Neural progenitor cell (in vitro differentiated cells): ENCODE data around the gene SHFL. TPM values are rescaled to one million over a fixed set of nuclear protein-coding genes. Genes with fewer than 3 reads are reported as not detected.
A peak's percentile ranks its signal among the peaks of the same experiment; 100 is the strongest.

Source experiments
- DNase-seq: peaks from one replicate; pipeline ENCODE4 v3.0.0-alpha.2; 2016; ENCODE audit warnings: low spot score
- H2AFZ ChIP-seq: fragments of 200-600 bp; sonication (generic); replicated peaks from 2 replicates; pipeline ENCODE4 v1.6.1; 2016; ENCODE audit warnings: antibody characterized with exemption
- H3F3A ChIP-seq: fragments of 200-600 bp; sonication (generic); 2 replicates; pipeline ENCODE4 v1.6.1; 2016; ENCODE audit warnings: antibody characterized with exemption, low read depth
- H3K27ac ChIP-seq: fragments of 200-600 bp; sonication (generic); 2 replicates; pipeline ENCODE4 v1.5.1; 2016; ENCODE audit warnings: mild to moderate bottlenecking
- H3K27me3 ChIP-seq: fragments of 200-600 bp; sonication (generic); 2 replicates; pipeline ENCODE4 v1.6.1; 2016; ENCODE audit warnings: mild to moderate bottlenecking, moderate library complexity
- H3K36me3 ChIP-seq: fragments of 200-600 bp; sonication (generic); 2 replicates; pipeline ENCODE4 v1.5.1; 2016
- H3K4me1 ChIP-seq: fragments of 200-600 bp; sonication (generic); 2 replicates; pipeline ENCODE4 v1.6.1; 2016; ENCODE audit warnings: mixed run types
- H3K4me2 ChIP-seq: fragments of 200-600 bp; sonication (generic); 2 replicates; pipeline ENCODE4 v1.6.1; 2016
- H3K4me3 ChIP-seq: fragments of 200-600 bp; sonication (generic); 2 replicates; pipeline ENCODE4 v1.5.1; 2016
- H3K79me2 ChIP-seq: fragments of 200-600 bp; sonication (generic); 2 replicates; pipeline ENCODE4 v1.6.1; 2016; ENCODE audit warnings: low read depth
- H3K9ac ChIP-seq: fragments of 200-600 bp; sonication (generic); 2 replicates; pipeline ENCODE4 v1.6.1; 2016
- H3K9me3 ChIP-seq: fragments of 200-600 bp; sonication (generic); 2 replicates; pipeline ENCODE4 v1.5.1; 2016; ENCODE audit warnings: low read depth
- H4K20me1 ChIP-seq: fragments of 200-600 bp; sonication (generic); 2 replicates; pipeline ENCODE4 v1.6.1; 2016; ENCODE audit warnings: low read depth
- H3K27ac Mint-ChIP-seq: 3 replicates; pipeline ENCODE4 v1.8.0; 2021; ENCODE audit warnings: mixed read lengths
- H3K27me3 Mint-ChIP-seq: 2 replicates; pipeline ENCODE4 v1.8.0; 2022; ENCODE audit warnings: low read depth, mild to moderate bottlenecking, inconsistent platforms, moderate library complexity, mixed read lengths; ENCODE audit not compliant: insufficient read depth
- H3K36me3 Mint-ChIP-seq: 3 replicates; pipeline ENCODE4 v1.8.0; 2021; ENCODE audit warnings: mixed read lengths
- H3K4me1 Mint-ChIP-seq: 3 replicates; pipeline ENCODE4 v1.8.0; 2021; ENCODE audit warnings: mixed read lengths
- H3K4me3 Mint-ChIP-seq: 3 replicates; pipeline ENCODE4 v1.8.0; 2021; ENCODE audit warnings: mild to moderate bottlenecking, moderate library complexity, mixed read lengths
- H3K9me3 Mint-ChIP-seq: 3 replicates; pipeline ENCODE4 v1.8.0; 2020; ENCODE audit warnings: mixed read lengths
- CTCF ChIP-seq: fragments of 200-600 bp; sonication (generic); IDR thresholded peaks from 2 replicates; pipeline ENCODE4 v1.5.1; 2017; ENCODE audit warnings: antibody characterized with exemption, mild to moderate bottlenecking
- EZH2 ChIP-seq: fragments of 200-600 bp; sonication (generic); IDR thresholded peaks from 2 replicates; pipeline ENCODE4 v1.6.1; 2017; ENCODE audit warnings: antibody characterized with exemption, mild to moderate bottlenecking, moderate library complexity
- EZH2phosphoT487 ChIP-seq: fragments of 200-600 bp; sonication (generic); IDR thresholded peaks from 2 replicates; pipeline ENCODE4 v1.6.1; 2017; ENCODE audit warnings: antibody characterized with exemption
- total RNA-seq: library from RNA; depleted of rRNA; stranded (reverse); fragments of >200 nt; gene quantifications from 2 replicates; pipeline ENCODE4 v1.2.3, GENCODE V29; 2015; ENCODE audit warnings: low replicate concordance

Gene SHFL
- total RNA-seq, 1 donor from 2014 or later: 0.15 TPM

GRCh38 chr19:10118960-10119359, 32.8 kb downstream of the SHFL start:
- peaks cover 3% of the 10 kb centered on the region for H3K27me3 Mint-ChIP-seq
- no peaks in the 10 kb centered on the region for H3K4me1 ChIP-seq
- no peaks in the 10 kb centered on the region for H3K27me3 ChIP-seq
- H3K9me3 Mint-ChIP-seq: no peaks in the 10 kb centered on the region
- peaks cover 23% of the 10 kb centered on the region for H3F3A ChIP-seq
- H3K36me3 ChIP-seq: no peaks in the 10 kb centered on the region
- DNase-seq: no peak
- peak overlapping the region; percentile 95 for H3K4me3 Mint-ChIP-seq
- H4K20me1 ChIP-seq: peaks cover 10% of the 10 kb centered on the region
- peak overlapping the region; percentile 93 for H3K9ac ChIP-seq
- peak overlapping the region; percentile 100 for H3K4me2 ChIP-seq
- TF ChIP-seq CTCF (no peak), EZH2 (no peak), EZH2phosphoT487 (no peak)
- no peak overlapping the region for H3K27ac Mint-ChIP-seq
- H3K79me2 ChIP-seq: peaks cover 18% of the 10 kb centered on the region
- no peaks in the 10 kb centered on the region for H3K36me3 Mint-ChIP-seq
- no peak overlapping the region for H2AFZ ChIP-seq
- no peaks in the 10 kb centered on the region for H3K9me3 ChIP-seq
- no peak overlapping the region for H3K27ac ChIP-seq
- H3K4me1 Mint-ChIP-seq: peaks cover 7% of the 10 kb centered on the region
- peak overlapping the region; percentile 88 for H3K4me3 ChIP-seq

- H3F3A ChIP-seq: peaks cover 20% of the 10 kb centered on the region
- no peak overlapping the region for H3K27ac ChIP-seq
- H3K79me2 ChIP-seq: peaks cover 18% of the 10 kb centered on the region
- H3K4me3 Mint-ChIP-seq: peak overlapping the region; percentile 38
- no peak overlapping the region for H3K4me2 ChIP-seq
- peaks cover 7% of the 10 kb centered on the region for H3K4me1 Mint-ChIP-seq
- no peaks in the 10 kb centered on the region for H3K4me1 ChIP-seq
- H3K4me3 ChIP-seq: no peak overlapping the region
- no peaks in the 10 kb centered on the region for H3K9me3 Mint-ChIP-seq
- no peaks in the 10 kb centered on the region for H3K27me3 ChIP-seq
- no peak for DNase-seq
- H4K20me1 ChIP-seq: peaks cover 10% of the 10 kb centered on the region
- peaks cover 3% of the 10 kb centered on the region for H3K36me3 Mint-ChIP-seq
- no peak overlapping the region for H3K27ac Mint-ChIP-seq
- no peak overlapping the region for H3K9ac ChIP-seq
- no peak overlapping the region for H2AFZ ChIP-seq
- H3K9me3 ChIP-seq: no peaks in the 10 kb centered on the region
- no peak for TF ChIP-seq EZH2phosphoT487
- TF ChIP-seq CTCF: no peak
- no peak for TF ChIP-seq EZH2
- peaks cover 2% of the 10 kb centered on the region for H3K27me3 Mint-ChIP-seq
- H3K36me3 ChIP-seq: no peaks in the 10 kb centered on the region
Observed at GRCh38 chr19:10120538-10121189, 34.5 kb downstream of the SHFL start.

- no peak for TF ChIP-seq EZH2phosphoT487
- no peak for TF ChIP-seq EZH2
- TF ChIP-seq CTCF: no peak
- peaks cover 18% of the 10 kb centered on the region for H3K79me2 ChIP-seq
- H3K27me3 ChIP-seq: no peaks in the 10 kb centered on the region
- no peaks in the 10 kb centered on the region for H3K4me1 ChIP-seq
- H2AFZ ChIP-seq: no peak overlapping the region
- Mint-ChIP-seq H3K9me3 (no peaks in the 10 kb centered on the region), H3K4me1 (peaks cover 7% of the 10 kb centered on the region), H3K4me3 (no peak overlapping the region), H3K36me3 (peaks cover 3% of the 10 kb centered on the region), H3K27me3 (peaks cover 2% of the 10 kb centered on the region), H3K27ac (no peak overlapping the region)
- no peak overlapping the region for H3K9ac ChIP-seq
- no peak overlapping the region for H3K4me3 ChIP-seq
- H3K4me2 ChIP-seq: no peak overlapping the region
- H3K36me3 ChIP-seq: no peaks in the 10 kb centered on the region
- H4K20me1 ChIP-seq: peaks cover 10% of the 10 kb centered on the region
- no peaks in the 10 kb centered on the region for H3K9me3 ChIP-seq
- DNase-seq: no peak
- H3K27ac ChIP-seq: no peak overlapping the region
- H3F3A ChIP-seq: peaks cover 20% of the 10 kb centered on the region
Observed at GRCh38 chr19:10122045-10122444, 35.9 kb downstream of the SHFL start.
